ENCODE measurements around the gene RAI1. TPM values are rescaled to one million over a fixed set of nuclear protein-coding genes. Genes with fewer than 3 reads are reported as not detected.
A peak's percentile ranks its signal among the peaks of the same experiment; 100 is the strongest.

The RAI1 gene
- total and polyA plus RNA-seq, 10 of the 15 experiments (the other 5 are each of a cell fraction or from before 2014, with no cell fraction given), result 0.66 to 37.7 (median 6.0) TPM

DNA sequence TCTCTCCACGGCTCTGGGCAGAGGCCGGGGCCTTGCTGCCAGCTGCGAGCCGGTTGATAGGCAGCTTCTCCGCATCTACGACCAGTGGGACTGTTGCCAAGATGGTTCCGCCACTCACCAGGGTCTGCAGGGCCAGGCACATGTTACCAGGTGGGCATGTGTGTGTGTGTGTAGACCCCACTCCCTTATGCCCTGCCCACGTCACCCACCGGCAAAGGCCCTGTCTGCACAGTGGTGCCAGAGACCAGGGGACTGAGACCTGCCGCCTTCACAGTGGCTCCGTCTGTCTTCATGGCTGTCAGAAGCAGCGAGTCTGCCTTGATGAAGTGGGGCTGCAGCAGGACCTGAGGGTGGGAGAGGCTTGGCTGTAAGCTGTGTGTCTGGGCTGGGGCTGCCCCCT, 137.9 kb downstream of the RAI1 start:
- Histone ChIP-seq H3K9ac (ENCODE audit: control insufficient read depth, insufficient read depth, low read length) (no peak overlapping the region), H3K4me1 (ENCODE audit: control insufficient read depth, insufficient read depth, low read length) (peaks cover 36% of the 10 kb centered on the region), H3K36me3 (ENCODE audit: control insufficient read depth in 2 of 2, insufficient read depth in 2 of 2, low read length in 1 of 2) (peaks cover 5 to 28% of the 10 kb centered on the region in 2 experiments; a peak in 3 of 4 replicates), H2AFZ (ENCODE audit: control insufficient read depth, low read depth, low read length) (no peak overlapping the region), H3K27me3 (replicated peaks in 1 of 2; ENCODE audit: control insufficient read depth in 2 of 2, insufficient read depth in 2 of 2, low read length in 1 of 2) (no peaks in the 10 kb centered on the region), H3K4me3 (no peak overlapping the region), H4K20me1 (ENCODE audit: control insufficient read depth, insufficient read depth) (no peaks in the 10 kb centered on the region; the same call in 1 of the 2 replicates), H3K9me3 (replicated peaks; ENCODE audit: control insufficient read depth, insufficient read depth, low read length) (no peaks in the 10 kb centered on the region), H3K27ac (ENCODE audit: control insufficient read depth, insufficient read depth) (no peak overlapping the region), H3K79me2 (ENCODE audit: control insufficient read depth, insufficient read depth, low read length) (no peaks in the 10 kb centered on the region; the same call in 1 of the 2 replicates), H3K4me2 (ENCODE audit: control insufficient read depth, insufficient read depth) (no peak overlapping the region)
- TF ChIP-seq BMI1 (IDR thresholded peaks at IDR 0.05; ENCODE audit: borderline replicate concordance), result no peak
- ATAC-seq (no peak), FAIRE-seq (no peak), DNase-seq (ENCODE audit: low read depth, low spot score) (no peak)
- POLR2A ChIA-PET, result interaction anchor here (10.9 kb wide), 1 partner anchor 17 kb away, joined by 163 read pairs; the partner anchor contains the start of gene SREBF1
- WGBS (ENCODE audit: insufficient coverage, insufficient replicate concordance, low lambda C conversion rate, missing lambda C conversion rate), result 98% methylated on average over 12 of the region's 12 CpGs
- SMC1A ChIA-PET (ENCODE audit: uncharacterized antibody, unreplicated experiment), result interaction anchor here (4.4 kb wide), 1 partner anchor 15 kb away, joined by 46 read pairs; the partner anchor contains the start of gene SREBF1
- intact Hi-C loops (cut with micrococcal nuclease; ENCODE audit: unreplicated experiment) (loop anchor here (2.0 kb wide), 1 partner anchor 22 kb away; no protein-coding TSS in a partner anchor), in situ Hi-C loops (cut with MboI) (no loop called here)
- no TSS peak for BruUV-seq (replicated peaks)
- RAD21 ChIA-PET (ENCODE audit: unreplicated experiment), result interaction anchor here (1.0 to 9.0 kb wide), 4 partner anchors 13 to 137 kb away, joined by 3 to 105 read pairs (median 7); partner anchors contain the start of gene SREBF1
- CTCF ChIA-PET, result interaction anchor here (1.3 to 2.1 kb wide), 3 partner anchors 11 to 137 kb away, joined by 3 to 10 read pairs (median 6); no protein-coding TSS in a partner anchor

- ChIA-PET POLR2A (interaction anchor here (0.6 to 10.9 kb wide), 5 partner anchors 16 to 136 kb away, joined by 3 to 163 read pairs (median 9); partner anchors contain the start of gene SREBF1), RAD21 (ENCODE audit: unreplicated experiment) (interaction anchor here (1.0 to 9.0 kb wide), 5 partner anchors 12 to 137 kb away, joined by 3 to 105 read pairs (median 3); partner anchors contain the start of gene SREBF1), CTCF (interaction anchor here (1.1 to 2.1 kb wide), 5 partner anchors 17 to 140 kb away, joined by 3 to 10 read pairs (median 6); no protein-coding TSS in a partner anchor), SMC1A (ENCODE audit: uncharacterized antibody, unreplicated experiment) (interaction anchor here (1.0 to 4.4 kb wide), 2 partner anchors 15 to 30 kb away, joined by 6 to 46 read pairs; partner anchors contain the start of gene SREBF1)
- Histone ChIP-seq H2AFZ (ENCODE audit: control insufficient read depth, low read depth, low read length) (no peak overlapping the region), H3K4me2 (ENCODE audit: control insufficient read depth, insufficient read depth) (peak overlapping the region; percentile 15; the same call in 1 of the 2 replicates), H3K79me2 (ENCODE audit: control insufficient read depth, insufficient read depth, low read length) (no peaks in the 10 kb centered on the region; the same call in 1 of the 2 replicates), H4K20me1 (ENCODE audit: control insufficient read depth, insufficient read depth) (no peaks in the 10 kb centered on the region; the same call in 1 of the 2 replicates), H3K36me3 (ENCODE audit: control insufficient read depth in 2 of 2, insufficient read depth in 2 of 2, low read length in 1 of 2) (peaks cover 5 to 28% of the 10 kb centered on the region in 2 experiments; a peak in 3 of 4 replicates), H3K27me3 (replicated peaks in 1 of 2; ENCODE audit: control insufficient read depth in 2 of 2, insufficient read depth in 2 of 2, low read length in 1 of 2) (no peaks in the 10 kb centered on the region), H3K27ac (ENCODE audit: control insufficient read depth, insufficient read depth) (no peak overlapping the region), H3K9me3 (replicated peaks; ENCODE audit: control insufficient read depth, insufficient read depth, low read length) (no peaks in the 10 kb centered on the region), H3K9ac (ENCODE audit: control insufficient read depth, insufficient read depth, low read length) (no peak overlapping the region), H3K4me1 (ENCODE audit: control insufficient read depth, insufficient read depth, low read length) (peaks cover 40% of the 10 kb centered on the region), H3K4me3 (no peak overlapping the region)
- no TSS peak for BruUV-seq (replicated peaks)
- ATAC-seq (peak; percentile 75), DNase-seq (ENCODE audit: low read depth, low spot score) (peak; percentile 78), FAIRE-seq (peak; percentile 76)
- intact Hi-C loops (cut with micrococcal nuclease; ENCODE audit: unreplicated experiment) (loop anchor here (2.0 kb wide), 1 partner anchor 21 kb away; no protein-coding TSS in a partner anchor), in situ Hi-C loops (cut with MboI) (no loop called here)
- WGBS (ENCODE audit: insufficient coverage, insufficient replicate concordance, low lambda C conversion rate, missing lambda C conversion rate), result 7% methylated on average over 12 of the region's 12 CpGs
- TF ChIP-seq, protein P1, sequence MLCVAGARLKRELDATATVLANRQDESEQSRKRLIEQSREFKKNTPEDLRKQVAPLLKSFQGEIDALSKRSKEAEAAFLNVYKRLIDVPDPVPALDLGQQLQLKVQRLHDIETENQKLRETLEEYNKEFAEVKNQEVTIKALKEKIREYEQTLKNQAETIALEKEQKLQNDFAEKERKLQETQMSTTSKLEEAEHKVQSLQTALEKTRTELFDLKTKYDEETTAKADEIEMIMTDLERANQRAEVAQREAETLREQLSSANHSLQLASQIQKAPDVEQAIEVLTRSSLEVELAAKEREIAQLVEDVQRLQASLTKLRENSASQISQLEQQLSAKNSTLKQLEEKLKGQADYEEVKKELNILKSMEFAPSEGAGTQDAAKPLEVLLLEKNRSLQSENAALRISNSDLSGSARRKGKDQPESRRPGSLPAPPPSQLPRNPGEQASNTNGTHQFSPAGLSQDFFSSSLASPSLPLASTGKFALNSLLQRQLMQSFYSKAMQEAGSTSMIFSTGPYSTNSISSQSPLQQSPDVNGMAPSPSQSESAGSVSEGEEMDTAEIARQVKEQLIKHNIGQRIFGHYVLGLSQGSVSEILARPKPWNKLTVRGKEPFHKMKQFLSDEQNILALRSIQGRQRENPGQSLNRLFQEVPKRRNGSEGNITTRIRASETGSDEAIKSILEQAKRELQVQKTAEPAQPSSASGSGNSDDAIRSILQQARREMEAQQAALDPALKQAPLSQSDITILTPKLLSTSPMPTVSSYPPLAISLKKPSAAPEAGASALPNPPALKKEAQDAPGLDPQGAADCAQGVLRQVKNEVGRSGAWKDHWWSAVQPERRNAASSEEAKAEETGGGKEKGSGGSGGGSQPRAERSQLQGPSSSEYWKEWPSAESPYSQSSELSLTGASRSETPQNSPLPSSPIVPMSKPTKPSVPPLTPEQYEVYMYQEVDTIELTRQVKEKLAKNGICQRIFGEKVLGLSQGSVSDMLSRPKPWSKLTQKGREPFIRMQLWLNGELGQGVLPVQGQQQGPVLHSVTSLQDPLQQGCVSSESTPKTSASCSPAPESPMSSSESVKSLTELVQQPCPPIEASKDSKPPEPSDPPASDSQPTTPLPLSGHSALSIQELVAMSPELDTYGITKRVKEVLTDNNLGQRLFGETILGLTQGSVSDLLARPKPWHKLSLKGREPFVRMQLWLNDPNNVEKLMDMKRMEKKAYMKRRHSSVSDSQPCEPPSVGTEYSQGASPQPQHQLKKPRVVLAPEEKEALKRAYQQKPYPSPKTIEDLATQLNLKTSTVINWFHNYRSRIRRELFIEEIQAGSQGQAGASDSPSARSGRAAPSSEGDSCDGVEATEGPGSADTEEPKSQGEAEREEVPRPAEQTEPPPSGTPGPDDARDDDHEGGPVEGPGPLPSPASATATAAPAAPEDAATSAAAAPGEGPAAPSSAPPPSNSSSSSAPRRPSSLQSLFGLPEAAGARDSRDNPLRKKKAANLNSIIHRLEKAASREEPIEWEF (IDR thresholded peaks at IDR 0.05; ENCODE audit: insufficient replicate concordance, low read depth, low read length), result no peak
- no peak for TF ChIP-seq CREB1 (IDR thresholded peaks at IDR 0.05; ENCODE audit: low read depth)
- no peak for TF ChIP-seq ZBED1 (IDR thresholded peaks at IDR 0.05; ENCODE audit: borderline replicate concordance)
- peak in 1 of 2 experiments; percentile 30; a peak in 1 of 4 replicates for TF ChIP-seq EP300 (IDR thresholded peaks at IDR 0.05; ENCODE audit: borderline replicate concordance in 1 of 2, control insufficient read depth in 1 of 2, low read depth in 2 of 2, low read length in 2 of 2)
- no peak for TF ChIP-seq MYB (IDR thresholded peaks at IDR 0.05; ENCODE audit: borderline replicate concordance, low read depth, low read length)
- TF ChIP-seq SKIL (IDR thresholded peaks at IDR 0.05; ENCODE audit: low read depth, poor library complexity, severe bottlenecking), result peak; percentile 71
Measured at GRCh38 chr17:17819561-17819995, 138.3 kb downstream of the RAI1 start.
